CMK (cell line): ENCODE data around the gene PALM.
"Not testable (repeated sequence)": the region's sequence is repeated elsewhere in the genome, so short reads cannot be mapped to it uniquely, and the experiment has no call there.

Experiments used
- DNase-seq: peaks from one replicate; pipeline ENCODE4 v3.0.0-alpha.2; 2010; ENCODE audit warnings: low read depth

The PALM gene

GRCh38 chr19:708154-709143, at the start of gene PALM:
Gene PALM, plus strand, starts transcription at chr19:708935. Its CDS starts 212 bp downstream, at chr19:709147.
- DNase-seq = no peak

DNA sequence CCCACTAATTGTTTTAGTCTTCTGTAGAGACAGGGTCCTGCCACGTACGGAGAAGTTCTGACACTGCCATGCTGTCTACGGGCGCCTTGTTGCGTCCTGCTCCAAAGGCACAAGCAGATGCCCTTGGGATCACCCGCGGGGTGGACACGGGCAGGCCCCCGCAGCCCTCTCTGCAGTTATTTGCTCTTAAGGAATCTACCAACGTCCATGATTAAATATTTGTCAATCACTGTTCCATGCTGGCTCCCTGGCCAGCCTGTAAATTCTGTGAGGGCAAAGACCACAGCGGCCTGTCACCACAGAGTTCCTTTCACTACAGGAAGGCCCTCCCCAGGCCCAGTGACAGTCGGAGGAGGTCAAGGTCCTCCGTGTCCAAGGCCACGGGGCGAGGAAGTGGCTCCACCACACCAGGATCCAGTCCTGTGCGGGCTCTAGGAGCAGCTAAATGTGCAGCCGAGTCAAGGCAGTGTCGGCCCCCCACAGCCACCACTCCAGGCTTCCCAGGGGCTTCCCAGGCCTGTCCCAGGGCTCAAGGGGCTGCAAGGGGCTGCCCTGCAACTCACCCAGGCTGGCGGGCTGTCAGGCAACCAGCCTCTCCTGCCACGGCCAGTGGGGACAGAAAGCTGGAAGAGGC, 47.8 kb upstream of the PALM start:
- DNase-seq = no peak

GRCh38 chr19:661427-662196, 47.1 kb upstream of the PALM start:
- no peak for DNase-seq

DNA sequence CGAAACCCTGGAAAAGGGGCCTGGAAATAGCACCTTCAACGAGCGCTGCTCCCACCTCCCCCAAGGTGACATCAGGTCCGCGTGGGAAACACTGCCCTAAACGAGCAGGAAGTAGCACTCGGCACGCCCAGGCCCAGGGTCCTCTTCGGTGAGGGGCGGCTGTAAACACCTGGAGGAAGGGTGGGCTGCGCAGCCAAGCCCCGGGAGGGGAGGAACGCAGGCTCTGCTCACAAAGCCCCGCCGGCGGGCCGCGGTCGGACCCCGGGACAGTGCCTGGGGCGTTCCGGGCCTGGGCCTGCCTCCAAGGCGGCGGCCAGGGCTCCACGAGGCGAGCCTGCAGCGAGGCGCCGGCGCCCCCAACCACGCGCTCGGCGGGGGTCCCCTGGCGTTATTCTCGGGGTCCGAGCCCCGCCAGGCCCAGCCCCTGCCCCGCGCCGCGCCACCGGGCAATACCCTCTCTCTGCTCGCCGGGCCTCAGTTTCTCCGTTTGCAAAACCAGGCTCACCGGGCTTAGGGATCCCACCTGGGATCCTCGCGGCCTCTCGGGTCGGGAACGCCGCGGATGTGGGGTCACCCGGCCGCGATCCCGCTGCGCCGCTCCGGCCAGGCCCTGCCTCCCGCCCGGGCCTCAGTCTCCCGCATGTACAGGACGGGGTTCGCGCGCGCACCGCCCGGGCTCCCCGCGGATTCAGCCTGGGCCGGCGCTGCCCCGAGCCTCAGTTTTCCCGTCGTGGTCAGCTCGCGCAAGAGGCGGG, 46.4 kb upstream of the PALM start:
- DNase-seq = no peak

DNA sequence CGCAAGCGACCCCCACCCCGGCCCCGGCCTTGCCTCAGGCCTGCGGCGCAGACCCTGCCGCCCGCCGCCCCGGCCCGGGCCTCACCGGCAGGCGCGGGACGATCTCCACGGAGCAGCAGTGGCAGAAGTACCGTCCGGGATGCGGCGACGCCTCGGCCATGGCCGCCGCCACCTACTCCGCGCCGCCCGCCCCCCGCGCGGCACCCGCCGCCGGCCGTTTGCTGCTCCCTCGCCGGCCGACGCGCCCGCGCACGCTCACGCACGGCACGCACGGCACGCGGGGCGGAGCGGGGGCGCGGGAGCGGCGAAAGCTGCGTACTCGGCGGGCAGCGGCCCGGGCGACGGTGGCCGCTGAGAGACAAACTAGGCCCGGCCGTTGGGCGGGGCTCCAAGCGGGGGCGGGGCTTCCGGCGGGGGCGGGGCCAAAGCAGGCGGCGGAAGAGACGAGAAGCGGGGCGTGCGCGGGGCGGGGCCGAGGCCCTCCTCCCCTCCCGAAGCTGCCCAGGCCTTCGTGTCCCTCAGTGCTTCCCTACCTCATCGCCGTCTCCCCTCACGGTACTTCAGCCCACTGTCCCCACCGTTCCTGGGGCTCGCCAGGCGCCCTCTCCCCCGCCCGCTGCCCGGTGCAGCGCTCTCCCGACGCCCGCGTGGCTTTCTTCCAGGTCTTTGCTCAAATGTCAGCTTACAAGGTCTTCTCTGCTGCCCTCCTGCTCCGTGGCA, 45.6 kb upstream of the PALM start, which contains the start of gene RNF126:
Gene RNF126, minus strand, starts transcription at position 253 of the 720 bp plus-strand sequence. Its CDS starts 93 bp downstream, at position 160.
- DNase-seq = peak; percentile 79

DNA sequence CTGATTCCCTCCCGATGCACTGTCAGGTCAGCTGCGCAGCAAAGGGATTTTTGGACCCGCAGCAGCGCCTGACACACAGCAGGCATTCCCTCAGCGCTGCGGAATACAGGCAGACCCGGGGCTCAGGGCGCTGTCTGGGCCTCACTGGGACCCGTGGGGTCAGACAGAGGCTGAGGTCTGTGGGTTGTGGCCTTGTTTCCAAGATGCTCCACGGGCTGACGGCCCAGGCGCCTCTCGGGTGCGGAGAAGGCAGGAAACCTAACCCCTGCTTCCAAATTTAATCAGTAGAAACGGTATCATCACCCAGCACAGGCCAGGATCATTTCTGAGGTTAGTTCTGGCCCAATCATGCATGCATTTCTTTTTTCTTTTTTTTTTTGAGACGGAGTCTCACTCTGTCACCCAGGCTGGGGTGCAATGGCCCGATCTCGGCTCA, 45.0 kb upstream of the PALM start:
- DNase-seq = no peak

GRCh38 chr19:664913-665443, 43.8 kb upstream of the PALM start:
- peak; percentile 64 for DNase-seq

DNA sequence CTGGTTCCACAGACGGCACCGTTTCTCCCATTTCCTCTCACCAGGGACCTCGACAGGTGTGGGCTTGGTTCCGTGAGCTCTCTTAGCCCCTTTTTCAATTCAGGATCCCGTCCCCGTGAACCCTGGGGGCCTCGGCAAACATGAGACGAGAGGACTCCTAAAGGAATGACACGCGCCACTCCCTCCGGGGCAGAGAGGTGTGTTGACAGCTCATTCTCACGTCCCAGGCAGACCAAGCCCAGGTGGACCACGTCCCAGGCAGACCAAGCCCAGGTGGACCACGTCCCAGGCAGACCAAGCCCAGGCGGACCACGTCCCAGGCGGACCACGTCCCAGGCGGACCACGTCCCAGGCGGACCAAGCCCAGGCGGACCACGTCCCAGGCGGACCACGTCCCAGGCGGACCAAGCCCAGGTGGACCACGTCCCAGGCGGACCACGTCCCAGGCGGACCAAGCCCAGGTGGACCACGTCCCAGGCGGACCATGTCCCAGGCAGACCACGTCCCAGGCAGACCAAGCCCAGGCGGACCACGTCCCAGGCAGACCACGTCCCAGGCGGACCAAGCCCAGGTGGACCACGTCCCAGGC, 41.7 kb upstream of the PALM start:
- DNase-seq = not testable (repeated sequence)

GRCh38 chr19:668675-669434, 39.9 kb upstream of the PALM start:
- DNase-seq = peak; percentile 93

DNA sequence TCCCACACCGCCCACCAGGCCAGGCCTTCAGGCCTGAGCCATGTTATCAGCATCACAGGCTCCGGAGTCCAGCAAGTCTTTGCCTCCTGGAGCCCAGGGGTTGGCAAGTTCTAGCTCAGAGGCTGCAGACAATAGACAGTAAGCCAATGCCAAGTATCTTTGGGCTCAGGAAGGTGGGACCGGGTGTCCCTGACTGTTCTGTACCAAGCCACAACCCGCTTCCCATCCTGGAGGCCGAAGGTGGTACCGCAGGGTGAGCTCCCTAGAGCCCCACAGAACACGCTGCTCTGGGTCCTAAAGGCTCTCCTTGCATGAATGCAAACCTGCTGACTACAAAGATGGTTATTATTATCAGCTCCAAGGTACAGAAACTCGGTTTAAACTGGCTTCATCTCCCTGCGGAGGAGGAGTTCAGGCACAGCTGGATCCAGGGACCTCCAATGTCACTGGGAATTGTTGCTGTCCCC, 38.1 kb upstream of the PALM start:
- DNase-seq = no peak

GRCh38 chr19:674282-675151, 34.2 kb upstream of the PALM start:
- no peak for DNase-seq

GRCh38 chr19:676007-676338, 32.8 kb upstream of the PALM start:
- no peak for DNase-seq

DNA sequence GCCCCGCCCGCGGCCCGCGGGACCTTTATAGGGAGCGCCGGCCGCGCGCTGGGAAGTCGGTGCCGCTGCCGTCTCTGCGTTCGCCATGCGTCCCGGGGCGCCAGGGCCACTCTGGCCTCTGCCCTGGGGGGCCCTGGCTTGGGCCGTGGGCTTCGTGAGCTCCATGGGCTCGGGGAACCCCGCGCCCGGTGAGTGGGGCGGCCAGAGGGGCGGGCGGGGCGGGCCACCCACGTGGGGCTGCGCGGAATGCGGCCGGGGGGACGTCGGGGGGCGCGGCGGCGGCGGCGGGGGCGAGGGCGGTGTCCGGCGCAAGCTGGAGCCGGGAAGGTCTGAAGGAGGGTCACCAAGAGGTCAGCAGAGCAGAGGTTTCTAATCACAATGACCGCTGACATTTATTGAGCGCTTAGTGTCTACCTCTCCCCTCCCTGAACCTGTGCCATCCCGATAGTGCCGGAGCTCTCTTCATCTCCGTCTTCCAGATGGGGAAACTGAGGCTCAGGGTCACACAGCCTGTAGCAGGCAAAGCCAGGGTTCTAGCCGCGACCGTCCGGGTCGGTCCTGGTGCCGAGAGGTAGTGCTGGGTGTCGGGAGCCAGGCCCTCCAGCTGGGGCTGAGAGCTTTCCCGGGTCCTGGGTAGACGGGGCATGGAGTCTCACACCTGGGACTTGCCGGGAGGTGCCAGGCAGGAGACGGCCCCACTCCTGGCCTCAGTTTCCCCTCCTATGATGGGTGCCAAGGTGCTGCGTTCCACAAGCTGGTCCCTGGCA, 32.2 kb upstream of the PALM start, which contains the start of gene FSTL3:
Gene FSTL3, plus strand, starts transcription at position 54 of the 767 bp plus-strand sequence. Its CDS starts 32 bp downstream, at position 86.
- no peak for DNase-seq

DNA sequence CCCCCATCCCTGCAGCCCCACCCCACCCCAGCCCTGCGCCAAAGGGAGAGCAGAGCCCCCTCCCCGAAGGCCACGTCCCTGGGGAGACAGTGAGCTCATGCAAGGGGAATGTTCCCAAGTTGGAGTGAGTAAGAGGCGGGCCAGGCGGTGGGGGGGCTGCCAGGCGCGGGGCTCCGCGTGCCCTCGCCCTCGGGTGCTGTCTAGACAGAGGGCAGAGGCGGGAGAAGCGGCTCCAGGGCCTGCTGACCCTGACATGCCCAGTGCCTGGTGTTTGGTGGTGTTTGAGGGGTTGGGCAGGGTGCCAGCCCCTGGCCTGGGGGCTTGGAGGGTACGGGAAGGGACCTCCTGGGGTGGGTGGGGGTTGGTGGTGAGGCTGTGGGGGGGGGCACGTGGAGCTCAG, 31.5 kb upstream of the PALM start:
- DNase-seq = no peak

GRCh38 chr19:677601-678436, 30.9 kb upstream of the PALM start:
- DNase-seq = no peak

- DNase-seq = no peak
Measured at GRCh38 chr19:678791-679388, 29.8 kb upstream of the PALM start.
